Dermis blood vessel endothelial cell (primary cell): ENCODE data around the gene TLR1. TPM values are rescaled to one million over a fixed set of nuclear protein-coding genes. Genes with fewer than 3 reads are reported as not detected.
A peak's percentile ranks its signal among the peaks of the same experiment; 100 is the strongest.
"Not testable (repeated sequence)": the region's sequence is repeated elsewhere in the genome, so short reads cannot be mapped to it uniquely, and the experiment has no call there.

Experiments
- DNase-seq: peaks from one replicate; pipeline ENCODE4 v3.0.0; 2010
- total RNA-seq: library from RNA; depleted of rRNA; stranded (reverse); fragments of >200 nt; gene quantifications from 2 replicates; pipeline ENCODE4 v1.2.3, GENCODE V29; 2014

TLR1 gene
- total RNA-seq, 1 donor from 2014 or later, result 3.1 TPM

GRCh38 chr4:38806251-38806650, 1.7 kb upstream of the TLR1 start:
- DNase-seq, result not testable (repeated sequence)

GRCh38 chr4:38805530-38806145, 1.0 kb upstream of the TLR1 start:
- DNase-seq, result peak; percentile 37

- no peak for DNase-seq
Measured at GRCh38 chr4:38803833-38804653, 548 bp downstream of the TLR1 start.

- no peak for DNase-seq
Measured at GRCh38 chr4:38802561-38803355, 1.8 kb downstream of the TLR1 start.

GRCh38 chr4:38800961-38801450, 3.6 kb downstream of the TLR1 start:
- DNase-seq, result no peak

GRCh38 chr4:38800366-38800765, 4.2 kb downstream of the TLR1 start:
- DNase-seq, result no peak

- no peak for DNase-seq
Measured at GRCh38 chr4:38795087-38795486, 9.5 kb downstream of the TLR1 start.

GRCh38 chr4:38794051-38794450, 10.5 kb downstream of the TLR1 start:
- DNase-seq, result no peak

GRCh38 chr4:38791010-38791409, 13.6 kb downstream of the TLR1 start:
- no peak for DNase-seq

- DNase-seq, result peak; percentile 73
Measured at GRCh38 chr4:38788317-38788716, 16.3 kb downstream of the TLR1 start.

- DNase-seq, result no peak
Measured at GRCh38 chr4:38787693-38788092, 16.9 kb downstream of the TLR1 start.

GRCh38 chr4:38785901-38786402, 18.6 kb downstream of the TLR1 start:
- DNase-seq, result no peak

GRCh38 chr4:38785041-38785790, 19.4 kb downstream of the TLR1 start:
- no peak for DNase-seq

- no peak for DNase-seq
Measured at GRCh38 chr4:38784141-38784540, 20.4 kb downstream of the TLR1 start.

GRCh38 chr4:38783109-38783460, 21.5 kb downstream of the TLR1 start:
- no peak for DNase-seq

- peak; percentile 72 for DNase-seq
Measured at GRCh38 chr4:38782452-38783108, 22.0 kb downstream of the TLR1 start, which contains the start of gene TLR10. Gene TLR10, minus strand, starts transcription at chr4:38782990. Its CDS starts 7,400 bp downstream, at chr4:38775590.

GRCh38 chr4:38781854-38782261, 22.7 kb downstream of the TLR1 start:
- DNase-seq, result no peak

GRCh38 chr4:38780833-38781484, 23.6 kb downstream of the TLR1 start:
- DNase-seq, result no peak

- no peak for DNase-seq
Measured at GRCh38 chr4:38779790-38780189, 24.8 kb downstream of the TLR1 start.

GRCh38 chr4:38777925-38778324, 26.7 kb downstream of the TLR1 start:
- DNase-seq, result not testable (repeated sequence)

- DNase-seq, result no peak
Measured at GRCh38 chr4:38775326-38775725, 29.3 kb downstream of the TLR1 start.
